ENCODE data around the gene ANO10.

Gene ANO10

DNA sequence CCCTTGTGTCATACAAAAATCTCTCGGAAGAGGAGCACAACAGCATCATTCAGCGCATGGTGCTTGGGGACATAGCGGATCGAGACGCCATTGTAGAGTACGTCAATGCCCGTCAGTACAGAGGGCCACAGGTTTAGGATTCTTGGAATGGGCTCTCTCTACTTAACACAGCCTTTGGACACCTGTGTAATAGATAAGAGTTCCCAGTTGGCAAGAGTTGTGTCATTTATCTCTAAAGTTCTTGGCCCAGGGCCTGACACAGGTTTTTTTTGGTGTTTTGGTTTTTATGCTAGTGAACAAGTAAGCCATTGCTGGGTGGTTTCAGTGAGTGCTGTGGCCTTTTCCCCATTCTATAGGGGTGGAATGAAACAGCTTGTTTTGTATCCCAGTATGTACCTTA lies 281.4 kb downstream of the ANO10 start:
- no peak for DNase-seq

DNA sequence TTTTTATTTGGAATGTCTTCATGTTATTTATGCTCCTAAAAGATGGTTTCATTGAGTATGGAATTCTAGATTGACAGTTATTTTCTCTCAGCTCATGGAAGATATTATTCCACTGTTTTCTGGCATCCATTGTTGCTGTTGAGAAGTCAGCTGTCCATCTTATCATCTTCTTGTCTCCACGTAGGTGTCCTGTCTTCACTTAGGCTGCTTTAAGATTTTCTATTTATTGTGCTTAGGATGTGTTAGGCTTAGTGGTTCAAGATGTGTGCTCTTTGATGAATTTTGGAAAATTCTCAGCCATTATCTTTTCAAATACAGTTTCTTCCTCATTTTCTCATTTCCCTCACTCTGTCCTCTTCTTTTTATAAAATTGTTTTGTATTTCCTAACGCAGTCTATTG lies 283.5 kb downstream of the ANO10 start:
- no peak for DNase-seq

- no peak for DNase-seq
Observed at GRCh38 chr3:43335799-43336198, 286.0 kb downstream of the ANO10 start.

- no peak for DNase-seq
Observed at GRCh38 chr3:43334976-43335375, 286.8 kb downstream of the ANO10 start.

- DNase-seq: no peak
Observed at GRCh38 chr3:43331381-43331780, 290.4 kb downstream of the ANO10 start.

DNA sequence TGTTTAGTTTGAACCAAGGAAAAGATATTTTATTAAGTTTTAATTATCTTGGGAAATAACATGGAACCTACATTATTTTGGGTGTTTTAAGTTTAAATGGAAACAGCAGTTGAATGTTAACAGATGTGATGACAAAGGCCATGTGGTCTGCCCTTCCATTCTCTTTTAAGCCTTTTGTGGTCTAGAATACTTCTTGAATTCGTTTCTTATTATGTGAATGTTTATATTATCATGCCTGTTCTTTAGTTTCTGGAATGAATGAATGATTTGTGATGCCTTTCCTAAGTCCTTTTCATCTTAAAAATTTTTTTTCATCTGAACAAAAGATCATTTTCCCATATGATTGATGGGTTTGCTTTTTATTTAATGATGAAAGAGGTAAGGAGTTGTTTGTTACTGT lies 290.8 kb downstream of the ANO10 start:
- no peak for DNase-seq

GRCh38 chr3:43328653-43329052 lies 293.2 kb downstream of the ANO10 start:
- DNase-seq: no peak

- no peak for DNase-seq
Observed at GRCh38 chr3:43327582-43327979, 294.2 kb downstream of the ANO10 start.

DNA sequence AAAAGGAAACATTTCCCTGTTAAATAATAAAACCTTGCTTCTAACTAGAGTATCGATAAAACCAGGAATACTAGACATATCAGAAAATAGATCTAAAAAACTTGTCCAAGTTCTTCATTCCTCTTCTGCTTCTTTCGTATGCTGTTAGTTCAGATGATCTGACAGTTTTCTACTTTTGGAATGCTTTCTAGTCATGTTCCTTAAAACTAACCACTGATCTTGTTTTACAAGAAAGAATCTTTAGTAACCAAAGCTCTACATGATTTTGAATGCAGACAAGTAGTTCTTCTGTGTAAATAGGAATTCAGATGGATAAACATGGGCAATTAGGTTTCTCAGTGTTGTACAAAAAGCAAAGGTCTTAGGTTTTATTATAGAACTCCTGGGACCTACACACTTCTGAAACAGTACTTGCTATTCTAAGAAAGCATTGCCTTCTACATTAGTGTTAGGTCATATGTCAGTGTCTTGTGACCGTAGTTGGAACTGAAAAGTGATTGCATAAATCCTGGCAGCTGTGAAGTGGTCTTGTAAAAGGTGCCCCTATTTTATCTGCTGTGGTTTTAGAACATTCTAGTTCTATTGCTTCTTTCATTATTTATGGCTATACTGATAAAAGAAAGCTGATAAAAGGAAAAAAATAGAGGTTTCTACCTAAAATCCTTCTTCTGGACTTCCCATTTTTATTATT lies 294.8 kb downstream of the ANO10 start:
- no peak for DNase-seq

- no peak for DNase-seq
Observed at GRCh38 chr3:43323541-43323940, 298.3 kb downstream of the ANO10 start.

GRCh38 chr3:43320288-43320687 lies 301.5 kb downstream of the ANO10 start:
- DNase-seq: no peak

DNA sequence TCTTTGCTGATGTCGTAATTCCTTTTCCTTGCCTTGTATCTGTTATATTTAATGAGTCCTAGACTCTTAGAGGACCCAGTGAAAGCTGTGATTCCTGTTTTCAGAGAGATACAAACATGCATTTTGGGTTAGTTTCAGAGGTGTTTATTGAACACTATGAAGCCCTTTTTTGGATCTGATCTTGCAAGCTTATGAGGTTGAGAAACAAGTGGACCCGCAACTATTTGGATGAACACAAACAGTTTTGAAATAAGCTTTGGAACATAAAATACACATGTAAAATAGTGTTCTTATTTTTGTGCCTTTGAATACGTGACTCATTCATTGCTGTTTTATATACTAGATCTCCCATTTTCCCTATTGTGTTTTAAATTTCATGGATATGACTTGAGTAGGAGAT lies 302.0 kb downstream of the ANO10 start:
- DNase-seq: no peak

- DNase-seq: no peak
Observed at GRCh38 chr3:43319376-43319775, 302.4 kb downstream of the ANO10 start.

DNA sequence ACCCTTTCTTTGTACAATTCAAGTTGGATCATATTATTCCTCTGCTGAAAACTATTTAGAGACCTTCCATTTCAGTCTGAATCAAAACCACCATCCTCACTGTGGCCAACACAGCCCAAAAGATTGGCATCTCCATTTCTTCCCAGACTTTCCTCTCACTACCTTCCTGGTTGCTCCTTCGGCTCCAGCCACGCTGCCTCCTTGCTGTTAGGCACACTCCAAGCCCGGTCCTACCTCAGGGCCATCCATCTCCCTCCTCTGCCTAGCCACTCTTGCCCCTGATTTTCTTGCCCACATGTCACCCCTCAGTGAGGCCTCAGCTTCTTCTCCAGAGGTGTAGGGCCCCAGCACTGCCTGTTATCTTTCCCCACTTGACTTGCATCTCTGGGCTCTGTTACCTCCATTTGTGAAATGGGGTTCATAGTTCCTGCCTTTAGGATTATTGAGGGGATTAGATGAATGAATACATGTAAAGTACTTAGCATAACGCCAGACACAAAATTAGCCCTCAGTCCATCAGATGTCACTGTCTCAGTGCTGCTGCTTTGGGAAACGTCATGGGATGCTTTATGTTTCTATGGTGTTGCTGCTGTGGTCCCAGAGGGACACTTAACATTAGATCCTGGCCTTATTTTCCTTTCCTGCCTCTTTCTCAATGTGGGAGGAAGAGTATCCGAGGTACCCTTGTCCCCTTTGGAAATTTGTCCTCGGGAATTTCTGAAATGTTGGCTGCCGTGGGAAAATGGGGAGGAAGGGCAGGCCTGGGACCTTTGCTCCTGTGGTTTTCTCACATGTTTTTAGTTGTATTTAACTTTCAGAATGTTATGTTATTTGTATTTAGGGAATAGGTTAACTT lies 304.1 kb downstream of the ANO10 start:
- DNase-seq: no peak

DNA sequence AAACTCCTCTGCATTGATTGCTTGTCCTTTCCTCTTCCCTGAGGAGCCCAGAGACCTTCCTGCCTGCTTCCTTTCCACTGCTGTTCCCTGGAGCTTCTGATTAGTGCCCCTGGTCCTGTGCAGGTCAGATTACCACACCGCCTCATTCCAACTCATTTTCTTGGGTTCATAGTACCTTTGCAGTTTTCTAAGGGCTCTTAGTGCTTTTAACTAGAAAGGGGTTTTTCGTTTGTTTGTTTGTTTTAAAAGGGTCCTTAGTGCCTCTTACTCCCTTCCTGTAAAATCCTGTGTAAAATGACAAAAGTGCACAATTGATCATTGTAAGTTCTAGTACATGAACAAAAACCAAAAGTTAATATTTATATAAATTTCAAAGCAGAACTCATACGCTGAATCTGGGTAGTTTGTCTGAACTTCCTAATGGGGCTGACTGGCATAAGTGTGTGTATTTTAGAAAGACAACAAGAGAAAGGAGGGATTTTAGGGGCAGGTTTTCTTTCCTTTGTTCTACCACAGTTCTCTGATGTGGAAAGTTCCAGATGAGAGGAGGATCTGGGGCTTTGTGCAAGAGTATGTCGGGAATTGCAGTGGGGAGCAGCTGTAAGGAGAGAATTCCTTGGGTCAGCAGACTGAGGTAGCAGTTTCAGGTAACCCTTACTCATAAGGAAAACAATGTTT lies 304.9 kb downstream of the ANO10 start:
- DNase-seq: no peak
